ENCODE results near the gene ADAM33.

DNA sequence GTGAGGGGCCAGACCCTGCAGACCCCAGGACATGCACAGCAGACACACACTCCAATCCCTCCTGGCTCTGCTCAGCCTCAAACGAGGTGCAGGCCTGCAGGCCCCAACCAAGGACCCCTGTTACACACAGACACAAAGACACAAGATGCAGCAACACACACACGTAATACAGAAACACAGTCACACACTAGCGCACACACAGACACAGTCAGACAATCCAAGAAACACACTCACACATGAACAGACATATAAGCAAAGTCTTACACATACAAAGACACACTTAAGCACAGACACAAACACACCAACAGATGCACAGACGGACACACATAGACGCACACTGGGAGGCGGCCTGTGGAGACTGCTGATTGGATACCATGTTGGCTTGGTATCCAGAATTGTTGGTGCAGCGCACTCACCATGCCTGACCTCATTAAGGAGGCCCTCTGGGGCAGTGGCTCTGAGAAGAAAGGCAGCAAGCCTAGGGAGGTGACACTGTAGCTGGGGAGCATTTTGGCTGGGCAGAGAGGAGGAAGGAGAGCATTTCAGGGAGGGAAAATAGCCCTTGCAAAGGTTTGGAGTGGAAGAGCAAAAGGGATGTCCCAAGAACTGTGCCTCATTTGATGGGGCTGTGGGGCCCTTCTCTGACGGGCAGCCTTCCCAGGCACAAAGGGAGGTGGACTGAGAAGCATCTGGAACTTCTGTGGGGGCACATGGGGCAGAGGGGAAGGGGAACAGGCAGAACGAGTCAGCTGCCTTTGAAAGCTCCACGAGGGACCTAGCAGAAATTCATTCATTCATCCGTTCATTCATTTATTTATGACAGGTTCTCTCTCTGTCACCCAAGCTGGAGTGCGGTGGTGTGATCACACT, 49.2 kb upstream of the ADAM33 start:
- TF ChIP-seq, protein P1, sequence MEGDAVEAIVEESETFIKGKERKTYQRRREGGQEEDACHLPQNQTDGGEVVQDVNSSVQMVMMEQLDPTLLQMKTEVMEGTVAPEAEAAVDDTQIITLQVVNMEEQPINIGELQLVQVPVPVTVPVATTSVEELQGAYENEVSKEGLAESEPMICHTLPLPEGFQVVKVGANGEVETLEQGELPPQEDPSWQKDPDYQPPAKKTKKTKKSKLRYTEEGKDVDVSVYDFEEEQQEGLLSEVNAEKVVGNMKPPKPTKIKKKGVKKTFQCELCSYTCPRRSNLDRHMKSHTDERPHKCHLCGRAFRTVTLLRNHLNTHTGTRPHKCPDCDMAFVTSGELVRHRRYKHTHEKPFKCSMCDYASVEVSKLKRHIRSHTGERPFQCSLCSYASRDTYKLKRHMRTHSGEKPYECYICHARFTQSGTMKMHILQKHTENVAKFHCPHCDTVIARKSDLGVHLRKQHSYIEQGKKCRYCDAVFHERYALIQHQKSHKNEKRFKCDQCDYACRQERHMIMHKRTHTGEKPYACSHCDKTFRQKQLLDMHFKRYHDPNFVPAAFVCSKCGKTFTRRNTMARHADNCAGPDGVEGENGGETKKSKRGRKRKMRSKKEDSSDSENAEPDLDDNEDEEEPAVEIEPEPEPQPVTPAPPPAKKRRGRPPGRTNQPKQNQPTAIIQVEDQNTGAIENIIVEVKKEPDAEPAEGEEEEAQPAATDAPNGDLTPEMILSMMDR (IDR thresholded peaks at IDR 0.05; ENCODE audit: low read depth, low read length, missing input control), result no peak
- TF ChIP-seq YY1 (IDR thresholded peaks at IDR 0.05) (no peak), JUND (IDR thresholded peaks at IDR 0.05) (no peak), HNF4G (IDR thresholded peaks at IDR 0.05) (no peak), TAF1 (conservative IDR thresholded peaks at IDR 0.05) (no peak)
- TF ChIP-seq, protein P2, sequence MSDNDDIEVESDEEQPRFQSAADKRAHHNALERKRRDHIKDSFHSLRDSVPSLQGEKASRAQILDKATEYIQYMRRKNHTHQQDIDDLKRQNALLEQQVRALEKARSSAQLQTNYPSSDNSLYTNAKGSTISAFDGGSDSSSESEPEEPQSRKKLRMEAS (IDR thresholded peaks at IDR 0.05), result no peak
